SK-N-SH (cell line): ENCODE results near the gene RASL10B.

Source experiments
- CTCF ChIP-seq: fragments of 200-600 bp; sonication (generic); IDR thresholded peaks from 2 replicates; pipeline ENCODE4 v1.6.1; 2017; ENCODE audit warnings: antibody characterized with exemption, mild to moderate bottlenecking, moderate library complexity
- EZH2phosphoT487 ChIP-seq: fragments of 200-600 bp; sonication (generic); IDR thresholded peaks from 2 replicates; pipeline ENCODE4 v1.6.1; 2017; ENCODE audit warnings: low read depth, mixed run types, mild to moderate bottlenecking, antibody characterized with exemption, moderate library complexity, borderline replicate concordance
- GABPA ChIP-seq: IDR thresholded peaks from 2 replicates; pipeline ENCODE4 v1.4.0; 2012; ENCODE audit warnings: low read depth, mild to moderate bottlenecking
- NFIC ChIP-seq: IDR thresholded peaks from 2 replicates; pipeline ENCODE4 v1.4.0; 2012; ENCODE audit warnings: borderline replicate concordance
- POLR2AphosphoS5 ChIP-seq: IDR thresholded peaks from 2 replicates; pipeline ENCODE4 v1.6.1; 2012; ENCODE audit warnings: low read depth, low read length
- REST ChIP-seq: IDR thresholded peaks from 2 replicates; pipeline ENCODE4 v1.6.1; 2012; ENCODE audit warnings: mild to moderate bottlenecking, low read depth, low read length, moderate library complexity
- SMC3 ChIP-seq: IDR thresholded peaks from 2 replicates; pipeline ENCODE4 v1.6.1; 2012; ENCODE audit warnings: low read depth, low read length, improper control_type of control experiment
- TAF1 ChIP-seq: IDR thresholded peaks from 2 replicates; pipeline ENCODE4 v1.6.1; 2012; ENCODE audit warnings: low read depth, mild to moderate bottlenecking, low read length, moderate library complexity, borderline replicate concordance
- TCF12 ChIP-seq: IDR thresholded peaks from 2 replicates; pipeline ENCODE4 v1.4.0; 2012
- USF2 ChIP-seq: fragments of 150-350 bp; IDR thresholded peaks from 2 replicates; pipeline ENCODE4 v1.6.1; 2017; ENCODE audit warnings: antibody characterized with exemption, low read length, low read depth, borderline replicate concordance
- YY1 ChIP-seq: IDR thresholded peaks from 2 replicates; pipeline ENCODE4 v1.4.0; 2012; ENCODE audit warnings: low read depth, mild to moderate bottlenecking

GRCh38 chr17:35780950-35781349 lies 49.5 kb downstream of the RASL10B start:
- TF ChIP-seq NFIC (no peak), YY1 (no peak), REST (no peak), EZH2phosphoT487 (no peak), TCF12 (no peak), GABPA (no peak), POLR2AphosphoS5 (no peak), USF2 (no peak), CTCF (no peak), SMC3 (no peak), TAF1 (no peak)
